Gastroesophageal sphincter (tissue), 4 donors: Measurements from ENCODE around the gene FRG2B. TPM values are rescaled to one million over a fixed set of nuclear protein-coding genes. Genes with fewer than 3 reads are reported as not detected.

Experiments used
- ATAC-seq: fragments of 150-250 bp; one replicate; pipeline ENCODE4 v1.9.1; 2016; ENCODE audit warnings: mild to moderate bottlenecking, moderate library complexity
- H3K27ac ChIP-seq, 4 donors: fragments of 200-600 bp; sonication (generic) in 3 of 4; 1 replicate in 3 of 4; 2 replicates in 1 of 4; pipeline ENCODE4 v1.5.1; 2016 to 2019
- H3K27me3 ChIP-seq: fragments of 200-600 bp; sonication (generic); one replicate; pipeline ENCODE4 v1.5.1; 2019
- H3K36me3 ChIP-seq, 2 donors: fragments of 200-600 bp; sonication (generic); one replicate each; pipeline ENCODE4 v1.5.1; 2019; ENCODE audit warnings: control low read depth in 1 of 2
- H3K4me1 ChIP-seq, 3 donors: fragments of 200-600 bp; sonication (generic); 1 replicate in 2 of 3; 2 replicates in 1 of 3; pipeline ENCODE4 v1.5.1; 2016 to 2019; ENCODE audit warnings: control low read depth in 2 of 3
- H3K4me3 ChIP-seq, 2 donors: fragments of 200-600 bp; sonication (generic); one replicate each; pipeline ENCODE4 v1.5.1; 2019; ENCODE audit warnings: mild to moderate bottlenecking in 1 of 2, moderate library complexity in 1 of 2
- H3K9me3 ChIP-seq, 3 donors: fragments of 200-600 bp; sonication (generic); one replicate each; pipeline ENCODE4 v1.5.1; 2017 to 2019; ENCODE audit warnings: control low read depth in 2 of 3
- CTCF ChIP-seq, 4 experiments: fragments of 200-600 bp in 2 of 4; fragments of 450-650 bp in 2 of 4; sonication (generic) in 1 of 4; IDR thresholded peaks; one replicate each; pipeline ENCODE4 v1.5.1; 2017 to 2019; ENCODE audit warnings: antibody characterized with exemption in 4 of 4, mild to moderate bottlenecking in 2 of 4, moderate library complexity in 2 of 4
- EP300 ChIP-seq: sonication (generic); formaldehyde crosslinking; IDR thresholded peaks from one replicate; pipeline ENCODE4 v1.6.1; 2017; ENCODE audit warnings: antibody characterized with exemption, mild to moderate bottlenecking
- POLR2A ChIP-seq, 2 donors: fragments of 450-650 bp; IDR thresholded peaks; one replicate each; pipeline ENCODE4 v1.6.1; 2017; ENCODE audit warnings: antibody characterized with exemption in 2 of 2, mild to moderate bottlenecking in 2 of 2, moderate library complexity in 1 of 2
- POLR2AphosphoS5 ChIP-seq: sonication (generic); formaldehyde crosslinking; IDR thresholded peaks from one replicate; pipeline ENCODE4 v1.6.1; 2017; ENCODE audit warnings: antibody characterized with exemption
- WGBS, 2 donors: methylation state at CpG; one replicate each; pipeline ENCODE4 v1.1.5; 2018; ENCODE audit warnings: low coverage in 1 of 2; 5-methylcytosine and 5-hydroxymethylcytosine counted together
- total RNA-seq, 4 donors: library from RNA; depleted of rRNA; stranded (reverse); fragments of >200 nt; gene quantifications; one replicate each; pipeline ENCODE4 v1.1.0, GENCODE V29; 2016

Gene FRG2B
- total RNA-seq, 4 donors from 2014 or later: not detected

- TF ChIP-seq POLR2A (IDR thresholded peaks at IDR 0.05) (no peak), POLR2AphosphoS5 (no peak), EP300 (no peak), CTCF (IDR thresholded peaks at IDR 0.05) (no peak)
- Histone ChIP-seq H3K4me1 (no peaks in the 10 kb centered on the region), H3K4me3 (no peak overlapping the region), H3K27me3 (peaks cover 54% of the 10 kb centered on the region), H3K36me3 (no peaks in the 10 kb centered on the region), H3K9me3 (no peaks in the 10 kb centered on the region), H3K27ac (no peak overlapping the region)
- WGBS, 2 donors: 62 to 64% methylated on average over 4 to 5 of the region's 7 CpGs
- no peak for ATAC-seq
These were observed 7.7 kb downstream of the FRG2B start for GRCh38 chr10:133618851-133619250.

GRCh38 chr10:133617196-133617595, 9.4 kb downstream of the FRG2B start:
- no peak for ATAC-seq
- 33 to 92% methylated on average over 1 to 7 of the region's 7 CpGs for WGBS, 2 donors
- TF ChIP-seq POLR2A (IDR thresholded peaks at IDR 0.05): no peak
- TF ChIP-seq CTCF (IDR thresholded peaks at IDR 0.05): no peak
- no peak for TF ChIP-seq EP300
- no peak for TF ChIP-seq POLR2AphosphoS5

DNA sequence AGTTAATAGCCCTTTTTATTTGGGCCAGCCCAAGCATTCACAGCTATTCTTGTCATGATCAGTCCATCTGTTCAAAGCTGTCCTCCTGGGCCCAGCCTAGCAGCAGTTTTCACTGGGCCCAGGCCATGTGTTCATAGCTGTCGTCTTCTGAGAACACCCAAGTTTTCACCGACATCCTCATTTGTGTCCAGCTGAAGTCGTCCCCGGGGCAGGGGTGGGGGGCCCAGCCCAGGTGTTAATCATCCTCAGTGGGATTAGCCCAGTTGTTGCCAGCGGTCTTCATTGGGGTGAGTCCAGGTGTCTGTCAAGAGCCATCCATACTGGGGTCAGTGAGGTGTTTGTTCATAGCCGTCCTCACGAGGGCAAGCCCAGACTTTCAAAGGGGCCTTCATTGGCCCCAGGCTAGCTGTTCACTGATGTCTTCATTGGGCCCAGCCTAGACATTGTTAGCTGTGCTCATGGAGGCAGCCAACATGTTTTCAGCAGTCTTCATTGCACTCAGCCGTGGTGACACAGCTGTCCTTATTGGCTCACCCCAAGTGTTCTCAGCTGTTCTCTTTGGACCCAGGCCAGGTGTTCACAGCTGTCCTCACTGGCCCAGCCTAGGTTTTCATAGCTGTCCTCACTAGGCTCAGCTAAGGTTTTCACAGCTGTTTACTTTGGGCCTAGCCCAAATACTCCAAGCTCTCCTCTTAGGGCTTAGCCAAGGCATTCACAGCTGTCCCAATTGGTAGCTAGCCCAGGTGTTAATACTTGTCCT, 10.0 kb downstream of the FRG2B start:
- H3K27ac ChIP-seq: no peak overlapping the region
- no peaks in the 10 kb centered on the region for H3K4me1 ChIP-seq
- peaks cover 0 to 10% (median 0%) of the 10 kb centered on the region in 3 donors for H3K9me3 ChIP-seq
- H3K36me3 ChIP-seq: no peaks in the 10 kb centered on the region
- TF ChIP-seq POLR2A (IDR thresholded peaks at IDR 0.05) (no peak), CTCF (IDR thresholded peaks at IDR 0.05) (no peak), POLR2AphosphoS5 (no peak), EP300 (no peak)
- peak; percentile 26 for ATAC-seq
- WGBS, 2 donors: 43 to 72% methylated on average over 3 of the region's 8 CpGs
- peaks cover 46% of the 10 kb centered on the region for H3K27me3 ChIP-seq
- no peak overlapping the region for H3K4me3 ChIP-seq

More at GRCh38 chr10:133617196-133617595, 9.4 kb downstream of the FRG2B start:
- H3K27ac ChIP-seq: no peak overlapping the region
- H3K9me3 ChIP-seq: peaks cover 0 to 9% (median 0%) of the 10 kb centered on the region in 3 donors
- no peaks in the 10 kb centered on the region for H3K4me1 ChIP-seq
- H3K36me3 ChIP-seq: no peaks in the 10 kb centered on the region
- H3K4me3 ChIP-seq: no peak overlapping the region
- H3K27me3 ChIP-seq: peaks cover 52% of the 10 kb centered on the region

DNA sequence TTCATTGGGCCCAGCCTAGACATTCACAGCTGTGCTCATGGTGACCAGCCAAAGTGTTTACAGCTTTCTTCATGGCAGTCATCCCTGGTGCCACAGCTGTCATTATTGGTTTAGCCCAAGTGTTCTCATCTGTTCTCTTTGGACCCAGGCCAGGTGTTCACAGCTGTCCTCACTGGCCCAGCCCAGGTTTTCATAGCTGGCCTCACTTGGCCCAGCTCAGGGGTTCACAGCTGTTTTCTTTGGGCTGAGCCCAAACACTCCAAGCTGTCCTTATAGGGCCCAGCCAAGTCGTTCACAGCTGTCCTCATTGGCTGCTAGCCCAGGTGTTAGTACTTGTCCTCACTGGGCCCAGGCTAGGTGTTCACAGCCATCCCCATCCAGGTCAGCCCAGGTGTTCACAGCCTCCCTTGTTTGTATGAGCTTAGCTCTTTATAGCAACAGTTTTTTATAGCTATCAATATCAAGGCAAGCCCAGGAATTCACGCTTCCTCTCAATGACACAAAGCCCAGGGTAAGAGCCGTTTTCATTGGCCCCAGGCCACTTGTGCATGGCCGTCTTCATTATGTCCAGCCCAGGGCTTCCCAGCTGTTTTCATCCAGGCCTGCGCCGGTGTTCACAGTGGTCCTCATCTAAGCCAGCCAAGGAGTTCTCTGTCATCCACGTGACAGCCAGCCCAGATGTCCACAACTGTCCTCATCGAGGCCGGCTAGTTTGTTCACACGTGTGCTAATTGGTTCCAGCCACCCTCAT, 11.6 kb downstream of the FRG2B start:
- TF ChIP-seq CTCF (IDR thresholded peaks at IDR 0.05) (no peak), POLR2A (IDR thresholded peaks at IDR 0.05) (no peak), POLR2AphosphoS5 (peak; percentile 11), EP300 (no peak)
- 56 to 70% methylated on average over 2 to 7 of the region's 10 CpGs for WGBS, 2 donors
- ATAC-seq: peak; percentile 29
- Histone ChIP-seq H3K4me1 (no peaks in the 10 kb centered on the region), H3K4me3 (no peak overlapping the region), H3K9me3 (peaks cover 0 to 10% (median 0%) of the 10 kb centered on the region in 3 donors), H3K27ac (no peak overlapping the region), H3K27me3 (peaks cover 42% of the 10 kb centered on the region), H3K36me3 (no peaks in the 10 kb centered on the region)
